ENCODE data around the gene ZNF304.

GRCh38 chr19:57351867-57352266 lies 796 bp downstream of the ZNF304 start:
- TF ChIP-seq, protein P1, sequence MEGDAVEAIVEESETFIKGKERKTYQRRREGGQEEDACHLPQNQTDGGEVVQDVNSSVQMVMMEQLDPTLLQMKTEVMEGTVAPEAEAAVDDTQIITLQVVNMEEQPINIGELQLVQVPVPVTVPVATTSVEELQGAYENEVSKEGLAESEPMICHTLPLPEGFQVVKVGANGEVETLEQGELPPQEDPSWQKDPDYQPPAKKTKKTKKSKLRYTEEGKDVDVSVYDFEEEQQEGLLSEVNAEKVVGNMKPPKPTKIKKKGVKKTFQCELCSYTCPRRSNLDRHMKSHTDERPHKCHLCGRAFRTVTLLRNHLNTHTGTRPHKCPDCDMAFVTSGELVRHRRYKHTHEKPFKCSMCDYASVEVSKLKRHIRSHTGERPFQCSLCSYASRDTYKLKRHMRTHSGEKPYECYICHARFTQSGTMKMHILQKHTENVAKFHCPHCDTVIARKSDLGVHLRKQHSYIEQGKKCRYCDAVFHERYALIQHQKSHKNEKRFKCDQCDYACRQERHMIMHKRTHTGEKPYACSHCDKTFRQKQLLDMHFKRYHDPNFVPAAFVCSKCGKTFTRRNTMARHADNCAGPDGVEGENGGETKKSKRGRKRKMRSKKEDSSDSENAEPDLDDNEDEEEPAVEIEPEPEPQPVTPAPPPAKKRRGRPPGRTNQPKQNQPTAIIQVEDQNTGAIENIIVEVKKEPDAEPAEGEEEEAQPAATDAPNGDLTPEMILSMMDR (IDR thresholded peaks at IDR 0.05; ENCODE audit: insufficient read depth, low read depth, low read length), result no peak
- TF ChIP-seq EZH2 (IDR thresholded peaks at IDR 0.05; ENCODE audit: insufficient read depth, low read length), result no peak

All from astrocyte (in vitro differentiated cells and primary cell).